Rectal smooth muscle tissue (tissue), 1 donor: ENCODE results near the gene KLLN.
"Not testable (repeated sequence)": the region's sequence is repeated elsewhere in the genome, so short reads cannot be mapped to it uniquely, and the experiment has no call there.

Source experiments
- H3K27ac ChIP-seq: one replicate; pipeline ENCODE4 v1.7.0; 2013; ENCODE audit warnings: low read depth, low read length, inconsistent platforms
- H3K27me3 ChIP-seq: one replicate; pipeline ENCODE4 v1.7.0; 2013; ENCODE audit warnings: low read length; ENCODE audit not compliant: control insufficient read depth, insufficient read depth
- H3K36me3 ChIP-seq: one replicate; pipeline ENCODE4 v1.7.0; 2013; ENCODE audit warnings: low read length; ENCODE audit not compliant: control insufficient read depth, insufficient read depth
- H3K4me1 ChIP-seq: one replicate; pipeline ENCODE4 v1.7.0; 2013; ENCODE audit warnings: low read length; ENCODE audit not compliant: control insufficient read depth, insufficient read depth
- H3K4me3 ChIP-seq: one replicate; pipeline ENCODE4 v1.7.0; 2013; ENCODE audit warnings: low read length
- H3K9ac ChIP-seq: one replicate; pipeline ENCODE4 v1.7.0; 2013; ENCODE audit warnings: low read length

KLLN gene

DNA sequence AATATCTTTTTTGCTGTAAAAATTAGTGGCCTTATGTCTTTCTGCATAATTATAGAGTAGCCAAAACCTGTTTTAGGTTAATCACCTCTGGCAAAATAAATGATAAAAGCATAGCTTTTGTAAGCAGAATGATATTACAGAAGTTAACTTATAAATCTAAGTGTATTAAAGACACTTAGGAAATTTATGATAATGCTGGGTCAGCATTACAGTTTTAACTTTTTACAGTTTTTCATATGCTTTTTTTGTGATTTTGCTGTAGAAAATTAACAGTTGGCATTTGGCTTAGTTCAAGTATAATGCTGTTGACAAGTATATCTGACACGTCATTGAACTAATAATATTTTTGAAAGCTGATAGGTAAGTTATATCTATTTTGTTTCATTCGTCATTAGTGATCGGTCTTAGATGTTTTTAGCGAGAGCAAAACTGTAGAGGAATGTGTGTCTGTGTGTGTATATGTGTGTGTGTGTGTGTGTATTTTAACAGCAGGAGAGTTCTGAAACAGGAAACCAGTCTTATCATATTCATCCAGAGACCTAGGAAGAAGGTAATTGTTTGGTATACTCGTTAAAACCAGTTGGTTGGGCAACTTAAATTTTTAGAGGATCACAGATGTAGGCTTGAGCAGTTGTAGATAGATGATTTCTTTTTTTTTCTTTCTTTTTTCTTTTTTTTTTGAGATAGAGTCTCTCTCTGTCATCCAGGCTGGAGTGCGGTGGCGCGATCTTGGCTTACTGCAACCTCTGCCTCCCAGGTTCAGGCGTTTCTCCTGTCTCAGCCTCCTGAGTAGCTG lies 15.5 kb upstream of the KLLN start:
- no peak overlapping the region for H3K9ac ChIP-seq
- H3K4me1 ChIP-seq, result peaks cover 15% of the 10 kb centered on the region
- no peaks in the 10 kb centered on the region for H3K36me3 ChIP-seq
- H3K27ac ChIP-seq, result no peak overlapping the region
- no peaks in the 10 kb centered on the region for H3K27me3 ChIP-seq
- H3K4me3 ChIP-seq, result no peak overlapping the region

DNA sequence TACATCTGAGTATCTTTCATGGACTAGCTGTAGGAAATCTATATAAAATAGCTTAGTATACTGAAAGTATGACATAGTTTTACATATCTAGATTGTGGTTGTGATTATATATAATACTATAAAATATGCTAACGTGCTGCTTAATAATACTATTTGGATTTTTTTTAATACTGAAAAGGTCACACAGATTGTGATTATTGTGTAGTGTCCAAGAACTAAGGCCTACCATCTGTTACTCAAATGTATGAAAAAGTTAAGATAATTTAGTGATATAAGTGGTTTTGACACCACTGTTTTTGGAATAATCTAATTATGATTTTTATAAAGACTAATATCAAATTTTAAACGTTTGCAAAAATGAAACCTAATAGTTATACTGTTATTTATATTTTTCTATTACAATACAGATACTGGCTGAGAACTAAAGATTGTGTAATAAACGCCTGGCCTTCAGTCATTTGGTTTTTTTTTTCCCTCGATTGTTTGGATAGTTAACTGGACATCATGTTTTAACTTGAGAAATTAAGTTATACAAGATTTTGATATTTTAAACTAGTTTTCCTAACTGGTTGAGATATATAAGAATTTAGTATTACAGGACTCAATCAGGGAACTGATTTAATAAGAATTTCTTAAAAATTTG lies 12.7 kb upstream of the KLLN start:
- H3K27ac ChIP-seq, result no peak overlapping the region
- H3K4me3 ChIP-seq, result no peak overlapping the region
- H3K4me1 ChIP-seq, result peaks cover 8% of the 10 kb centered on the region

GRCh38 chr10:87873656-87874055 lies 10.3 kb upstream of the KLLN start:
- no peak overlapping the region for H3K27ac ChIP-seq
- H3K4me1 ChIP-seq, result peaks cover 10% of the 10 kb centered on the region
- H3K36me3 ChIP-seq, result no peaks in the 10 kb centered on the region
- no peak overlapping the region for H3K4me3 ChIP-seq
- no peaks in the 10 kb centered on the region for H3K27me3 ChIP-seq
- no peak overlapping the region for H3K9ac ChIP-seq

More for the DNA sequence above, 12.7 kb upstream of the KLLN start:
- Histone ChIP-seq H3K27me3 (no peaks in the 10 kb centered on the region), H3K36me3 (no peaks in the 10 kb centered on the region), H3K9ac (no peak overlapping the region)

DNA sequence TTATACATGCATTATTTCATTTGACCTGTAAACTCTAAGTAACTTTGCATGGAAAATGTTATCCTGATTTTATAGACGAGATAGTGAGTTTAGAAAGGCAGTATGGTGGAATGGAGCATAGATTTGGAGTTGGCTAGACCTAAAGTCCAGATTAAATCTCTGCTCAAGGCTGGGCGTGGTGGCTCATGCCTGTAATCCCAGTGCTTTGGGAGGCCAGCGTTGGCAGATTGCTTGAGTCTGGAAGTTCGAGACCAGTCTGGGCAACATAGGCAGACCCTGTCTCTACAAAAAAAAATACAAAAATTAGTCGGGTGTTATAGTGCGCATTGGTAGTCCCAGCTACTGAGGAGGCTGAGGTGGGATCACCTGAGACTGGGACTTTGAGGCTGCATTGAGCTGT lies 9.5 kb upstream of the KLLN start:
- Histone ChIP-seq H3K36me3 (no peaks in the 10 kb centered on the region), H3K9ac (no peak overlapping the region), H3K27ac (no peak overlapping the region), H3K4me1 (peaks cover 11% of the 10 kb centered on the region), H3K4me3 (no peak overlapping the region), H3K27me3 (no peaks in the 10 kb centered on the region)

DNA sequence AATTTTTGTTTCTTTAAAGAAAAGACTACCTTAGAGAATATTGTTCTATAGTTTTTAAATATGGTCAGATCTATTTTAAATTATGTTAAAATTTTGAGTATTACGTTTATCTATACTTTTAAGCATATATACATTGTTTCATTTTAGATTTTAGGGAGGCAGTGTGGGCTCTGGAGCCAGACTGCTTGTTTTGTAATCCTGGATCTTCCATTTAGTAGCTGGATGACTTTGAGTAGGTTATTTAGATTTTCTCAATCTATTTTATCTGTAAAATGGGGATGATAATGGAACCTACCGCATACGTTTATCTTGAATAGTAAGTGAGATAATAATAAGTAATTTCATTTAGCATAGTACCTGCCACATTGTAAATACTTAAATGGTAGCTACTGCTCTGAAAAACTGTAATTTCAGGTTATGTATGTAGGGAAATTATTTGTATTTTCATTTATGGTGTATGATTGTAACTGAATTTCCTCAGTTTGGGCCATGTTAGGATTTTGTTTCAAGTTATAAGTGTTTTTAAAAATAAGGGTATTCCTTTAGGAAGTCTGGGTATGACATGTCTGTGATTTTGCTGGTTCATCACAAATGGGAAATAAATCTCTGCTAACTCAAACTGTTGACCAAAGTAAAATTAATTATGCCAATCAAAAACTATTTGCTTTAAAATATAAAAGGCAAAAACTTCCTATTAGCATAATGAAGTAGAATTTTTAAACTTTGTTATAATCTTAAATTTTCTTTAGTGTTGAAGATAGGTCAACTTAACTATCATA lies 6.6 kb upstream of the KLLN start:
- H3K27ac ChIP-seq, result no peak overlapping the region
- no peak overlapping the region for H3K4me3 ChIP-seq
- H3K4me1 ChIP-seq, result peaks cover 8% of the 10 kb centered on the region
- no peaks in the 10 kb centered on the region for H3K27me3 ChIP-seq
- H3K9ac ChIP-seq, result no peak overlapping the region
- no peaks in the 10 kb centered on the region for H3K36me3 ChIP-seq

DNA sequence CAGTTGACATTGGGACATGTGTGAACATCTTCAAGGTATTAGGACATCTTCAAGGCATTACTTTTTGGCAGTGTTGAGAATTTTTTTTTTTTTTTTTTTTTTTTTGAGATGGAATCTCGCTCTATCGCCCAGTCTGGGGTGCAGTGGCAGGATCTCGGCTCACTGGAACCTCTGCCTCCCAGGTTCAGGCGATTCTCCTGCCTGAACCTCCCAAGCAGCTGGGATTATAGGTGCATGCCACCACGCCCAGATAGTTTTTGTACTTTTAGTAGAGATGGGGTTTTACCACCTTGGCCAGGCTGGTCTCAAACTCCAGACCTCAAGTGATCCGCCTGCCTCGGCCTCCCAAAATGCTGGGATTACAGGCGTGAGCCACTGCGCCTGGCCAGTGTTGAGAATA lies 5.8 kb upstream of the KLLN start:
- not testable (repeated sequence) for H3K27ac ChIP-seq, H3K4me1 ChIP-seq, H3K36me3 ChIP-seq, H3K27me3 ChIP-seq, H3K4me3 ChIP-seq, H3K9ac ChIP-seq

DNA sequence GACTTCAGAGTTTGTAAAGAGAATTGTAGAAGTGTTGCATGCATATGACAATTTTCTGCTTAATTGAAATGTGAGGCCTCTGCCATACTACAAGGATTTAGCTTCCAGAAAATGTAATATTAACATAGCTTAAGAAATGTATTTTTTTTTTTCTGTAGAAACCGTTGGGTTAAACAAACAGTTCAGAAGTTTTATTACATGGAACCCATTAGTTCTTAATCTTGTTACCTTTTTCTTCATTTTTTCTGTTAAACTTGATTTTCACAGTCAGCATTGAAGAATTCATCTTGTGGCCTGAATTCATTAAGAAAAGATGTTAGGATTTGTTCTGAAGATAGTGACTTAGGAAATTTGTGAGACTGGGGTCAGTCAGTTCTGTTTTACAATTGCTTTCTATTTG lies 4.9 kb upstream of the KLLN start:
- Histone ChIP-seq H3K36me3 (no peaks in the 10 kb centered on the region), H3K4me1 (peaks cover 3% of the 10 kb centered on the region), H3K27ac (no peak overlapping the region), H3K27me3 (no peaks in the 10 kb centered on the region), H3K9ac (no peak overlapping the region), H3K4me3 (peak overlapping the region; percentile 37)

- no peak overlapping the region for H3K27ac ChIP-seq
- no peaks in the 10 kb centered on the region for H3K36me3 ChIP-seq
- peaks cover 3% of the 10 kb centered on the region for H3K4me1 ChIP-seq
- H3K4me3 ChIP-seq, result peak overlapping the region; percentile 79
- no peak overlapping the region for H3K9ac ChIP-seq
- H3K27me3 ChIP-seq, result no peaks in the 10 kb centered on the region
Measured at GRCh38 chr10:87867453-87867852, 4.1 kb upstream of the KLLN start.

- no peak overlapping the region for H3K27ac ChIP-seq
- no peak overlapping the region for H3K9ac ChIP-seq
- H3K4me1 ChIP-seq, result peaks cover 3% of the 10 kb centered on the region
- no peaks in the 10 kb centered on the region for H3K36me3 ChIP-seq
- no peaks in the 10 kb centered on the region for H3K27me3 ChIP-seq
- H3K4me3 ChIP-seq, result peak overlapping the region; percentile 79
Measured at GRCh38 chr10:87866412-87866974, 3.2 kb upstream of the KLLN start.

DNA sequence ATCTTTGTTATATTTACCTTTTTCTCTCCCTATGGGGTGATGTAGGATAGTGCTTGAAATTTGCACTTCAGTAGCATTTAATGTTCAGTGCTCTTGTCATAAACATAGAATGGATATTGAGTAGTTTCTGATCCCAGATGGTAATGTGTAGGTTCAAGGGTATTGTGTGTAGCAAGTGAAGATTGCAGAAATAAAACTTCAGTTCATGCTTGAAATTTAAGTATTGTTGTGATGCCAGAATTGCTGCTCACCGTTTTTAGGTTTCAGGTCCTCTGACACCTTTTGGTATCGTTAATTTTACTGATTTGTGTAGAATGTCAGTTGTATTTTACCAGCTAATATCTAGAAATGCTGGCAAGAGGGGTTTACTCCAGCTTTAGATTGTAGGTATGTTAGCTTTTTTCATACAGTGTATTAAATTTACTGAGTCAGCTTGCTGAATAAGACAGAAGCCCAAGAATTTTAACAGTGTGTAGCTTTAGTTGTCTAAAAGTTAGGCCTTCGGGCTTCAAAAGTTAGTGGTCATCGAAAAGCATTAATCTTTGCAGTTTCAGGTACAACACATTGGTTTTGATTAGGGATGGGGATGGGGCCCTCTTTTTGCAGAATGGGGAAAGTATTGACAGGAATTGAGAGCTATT lies 2.0 kb upstream of the KLLN start:
- Histone ChIP-seq H3K27me3 (no peaks in the 10 kb centered on the region), H3K36me3 (no peaks in the 10 kb centered on the region), H3K4me1 (peaks cover 3% of the 10 kb centered on the region), H3K9ac (peak overlapping the region; percentile 24), H3K27ac (peak overlapping the region; percentile 90), H3K4me3 (peak overlapping the region; percentile 79)

DNA sequence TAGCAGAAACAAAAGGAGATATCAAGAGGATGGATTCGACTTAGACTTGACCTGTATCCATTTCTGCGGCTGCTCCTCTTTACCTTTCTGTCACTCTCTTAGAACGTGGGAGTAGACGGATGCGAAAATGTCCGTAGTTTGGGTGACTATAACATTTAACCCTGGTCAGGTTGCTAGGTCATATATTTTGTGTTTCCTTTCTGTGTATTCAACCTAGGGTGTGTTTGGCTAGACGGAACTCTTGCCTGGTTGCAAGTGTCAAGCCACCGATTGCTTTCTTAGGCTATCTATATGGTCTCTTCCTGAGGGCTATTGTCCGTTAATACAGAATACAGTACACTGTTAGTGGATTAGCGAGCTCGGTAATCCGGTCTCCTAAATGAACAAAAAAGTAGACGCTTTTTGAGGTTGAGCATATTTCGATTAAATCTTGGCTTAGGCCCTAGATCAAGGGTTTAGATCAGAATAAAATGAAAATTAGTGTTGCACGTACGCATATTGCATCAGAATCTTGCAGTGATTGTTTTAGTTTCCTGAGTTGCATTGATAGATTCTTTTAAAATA lies 1.2 kb upstream of the KLLN start:
- Histone ChIP-seq H3K4me1 (peaks cover 3% of the 10 kb centered on the region), H3K27me3 (no peaks in the 10 kb centered on the region), H3K27ac (peak overlapping the region; percentile 90), H3K36me3 (no peaks in the 10 kb centered on the region), H3K9ac (peak overlapping the region; percentile 35), H3K4me3 (peak overlapping the region; percentile 79)
